NB4 (cell line): ENCODE measurements around the gene LGR4.

Experiments
- CTCF ChIP-seq: IDR thresholded peaks from one replicate; pipeline ENCODE4 v1.5.1; 2012; ENCODE audit warnings: low read depth, low read length
- MYC ChIP-seq: IDR thresholded peaks from 2 replicates; pipeline ENCODE4 v1.6.1; 2011; ENCODE audit warnings: low read depth, low read length
- POLR2A ChIP-seq: IDR thresholded peaks from 2 replicates; pipeline ENCODE4 v1.6.1; 2011; ENCODE audit warnings: mild to moderate bottlenecking; ENCODE audit not compliant: insufficient read length; ENCODE audit errors: extremely low read depth
- TF ChIP-seq, protein P1 (sequence below): IDR thresholded peaks from 2 replicates; pipeline ENCODE4 v1.6.1; 2011; ENCODE audit warnings: low read depth, low read length

DNA sequence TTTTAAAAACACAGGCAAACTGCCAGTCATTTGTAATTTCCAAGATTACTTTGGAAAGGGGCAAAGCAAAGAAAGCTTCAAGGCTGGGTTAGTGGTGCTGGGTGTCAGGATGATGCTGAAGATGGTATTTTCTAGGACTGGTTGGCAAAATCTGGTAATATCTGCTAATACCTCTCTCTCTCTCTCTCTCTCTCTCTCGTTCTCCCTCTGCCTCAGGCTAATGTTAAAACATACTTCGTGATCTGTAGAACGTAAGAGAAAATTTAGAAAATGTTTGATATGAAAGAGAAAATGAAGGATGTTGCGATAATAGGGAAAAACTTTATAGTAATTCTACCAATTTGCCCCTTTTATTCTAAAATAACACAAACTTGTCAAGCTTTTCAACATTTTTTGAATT, 9.4 kb upstream of the LGR4 start:
- TF ChIP-seq POLR2A (no peak), CTCF (no peak), MYC (no peak)
- TF ChIP-seq, protein P1, sequence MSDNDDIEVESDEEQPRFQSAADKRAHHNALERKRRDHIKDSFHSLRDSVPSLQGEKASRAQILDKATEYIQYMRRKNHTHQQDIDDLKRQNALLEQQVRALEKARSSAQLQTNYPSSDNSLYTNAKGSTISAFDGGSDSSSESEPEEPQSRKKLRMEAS, result no peak
